ENCODE results near the gene CABS1.
A peak's percentile ranks its signal among the peaks of the same experiment; 100 is the strongest.

The CABS1 gene

GRCh38 chr4:70334681-70335080 lies at the start of gene CABS1:
TSS of gene CABS1 (plus strand) at chr4:70334981. CDS start at chr4:70335040, 59 bp downstream.
- FAIRE-seq (no peak), DNase-seq (ENCODE audit: insufficient read length, low spot score) (no peak)

GRCh38 chr4:70288651-70289050 lies 46.1 kb upstream of the CABS1 start:
- FAIRE-seq (no peak), DNase-seq (ENCODE audit: insufficient read length, low spot score) (no peak)

GRCh38 chr4:70291341-70291740 lies 43.4 kb upstream of the CABS1 start:
- no peak for FAIRE-seq

GRCh38 chr4:70297576-70297975 lies 37.2 kb upstream of the CABS1 start:
- DNase-seq (ENCODE audit: insufficient read length, low spot score), result no peak

More at GRCh38 chr4:70291341-70291740, 43.4 kb upstream of the CABS1 start:
- no peak for DNase-seq (ENCODE audit: insufficient read length, low spot score)

GRCh38 chr4:70298051-70298450 lies 36.7 kb upstream of the CABS1 start:
- DNase-seq (ENCODE audit: insufficient read length, low spot score), result no peak
- FAIRE-seq, result no peak

More at GRCh38 chr4:70297576-70297975, 37.2 kb upstream of the CABS1 start:
- no peak for FAIRE-seq

GRCh38 chr4:70299643-70300042 lies 35.1 kb upstream of the CABS1 start:
- no peak for DNase-seq (ENCODE audit: insufficient read length, low spot score)
- FAIRE-seq, result no peak

- DNase-seq (ENCODE audit: insufficient read length, low spot score), result no peak
- no peak for FAIRE-seq
Measured at GRCh38 chr4:70300215-70300614, 34.6 kb upstream of the CABS1 start.

GRCh38 chr4:70303090-70303489 lies 31.7 kb upstream of the CABS1 start:
- FAIRE-seq (no peak), DNase-seq (ENCODE audit: insufficient read length, low spot score) (no peak)

GRCh38 chr4:70305601-70306000 lies 29.2 kb upstream of the CABS1 start:
- no peak for DNase-seq (ENCODE audit: insufficient read length, low spot score)
- no peak for FAIRE-seq

GRCh38 chr4:70306076-70306475 lies 28.7 kb upstream of the CABS1 start:
- FAIRE-seq, result no peak
- no peak for DNase-seq (ENCODE audit: insufficient read length, low spot score)

- DNase-seq (ENCODE audit: insufficient read length, low spot score) (no peak), FAIRE-seq (no peak)
Measured at GRCh38 chr4:70313736-70314135, 21.0 kb upstream of the CABS1 start.

GRCh38 chr4:70315928-70316327 lies 18.9 kb upstream of the CABS1 start:
- peak; percentile 40 for FAIRE-seq
- DNase-seq (ENCODE audit: insufficient read length, low spot score), result no peak

- DNase-seq (ENCODE audit: insufficient read length, low spot score) (no peak), FAIRE-seq (no peak)
Measured at GRCh38 chr4:70326052-70326451, 8.7 kb upstream of the CABS1 start.

- no peak for DNase-seq (ENCODE audit: insufficient read length, low spot score)
- FAIRE-seq, result no peak
Measured at GRCh38 chr4:70336043-70336442, 1.3 kb downstream of the CABS1 start.

- no peak for DNase-seq (ENCODE audit: insufficient read length, low spot score)
- FAIRE-seq, result no peak
Measured at GRCh38 chr4:70337886-70338420, 3.2 kb downstream of the CABS1 start.

GRCh38 chr4:70356185-70356584 lies 21.4 kb downstream of the CABS1 start:
- FAIRE-seq, result no peak

GRCh38 chr4:70359115-70359661 lies 24.4 kb downstream of the CABS1 start:
- DNase-seq (ENCODE audit: insufficient read length, low spot score) (no peak), FAIRE-seq (no peak)

More at GRCh38 chr4:70356185-70356584, 21.4 kb downstream of the CABS1 start:
- DNase-seq (ENCODE audit: insufficient read length, low spot score), result no peak

- FAIRE-seq (no peak), DNase-seq (ENCODE audit: insufficient read length, low spot score) (no peak)
Measured at GRCh38 chr4:70360460-70360859, 25.7 kb downstream of the CABS1 start, which contains the start of gene SMR3A. TSS of gene SMR3A (plus strand) at chr4:70360760. CDS start at chr4:70362116, 1,356 bp downstream.

- DNase-seq (ENCODE audit: insufficient read length, low spot score), result no peak
- FAIRE-seq, result no peak
Measured at GRCh38 chr4:70364002-70364401, 29.2 kb downstream of the CABS1 start.

GRCh38 chr4:70365479-70365878 lies 30.7 kb downstream of the CABS1 start:
- DNase-seq (ENCODE audit: insufficient read length, low spot score) (no peak), FAIRE-seq (no peak)

GRCh38 chr4:70367813-70368212 lies 33.0 kb downstream of the CABS1 start:
- DNase-seq (ENCODE audit: insufficient read length, low spot score) (no peak), FAIRE-seq (no peak)

- no peak for DNase-seq (ENCODE audit: insufficient read length, low spot score)
- no peak for FAIRE-seq
Measured at GRCh38 chr4:70371987-70372386, 37.2 kb downstream of the CABS1 start.

- DNase-seq (ENCODE audit: insufficient read length, low spot score) (no peak), FAIRE-seq (no peak)
Measured at GRCh38 chr4:70372760-70373159, 38.0 kb downstream of the CABS1 start.
